MCF 10A (cell line): ENCODE data around the gene CBFA2T3. TPM values are rescaled to one million over a fixed set of nuclear protein-coding genes. Genes with fewer than 3 reads are reported as not detected.

Experiments used
- BruUV-seq: library from RNA; stranded (reverse); fragments of 400-500 nt; replicated peaks from 2 replicates; lab custom pipeline; 2021; lab: Mats Ljungman, UMichigan
- CTCF ChIA-PET: fragments of 300-600 bp; sonication (Branson Sonifier 250); formaldehyde crosslinking; extraction: SDS; loops from one replicate; lab custom pipeline; 2021; ENCODE audit warnings: antibody characterized with exemption, inconsistent platforms; lab: Yijun Ruan, JAX
- POLR2A ChIA-PET: fragments of 300-600, 350-650 bp; sonication (Branson Sonifier 250); formaldehyde crosslinking; extraction: SDS; loops from one replicate; lab custom pipeline; 2020; ENCODE audit warnings: antibody characterized with exemption, inconsistent platforms; lab: Yijun Ruan, JAX
- DNase-seq: peaks from one replicate; pipeline ENCODE4 v3.0.0-alpha.2; 2018; ENCODE audit not compliant: unreplicated experiment
- H3K27ac Mint-ChIP-seq: one replicate; pipeline ENCODE4 v1.8.0; 2022; ENCODE audit warnings: mild to moderate bottlenecking, low read depth, mixed read lengths; ENCODE audit not compliant: unreplicated experiment
- H3K27me3 Mint-ChIP-seq: one replicate; pipeline ENCODE4 v1.8.0; 2022; ENCODE audit warnings: mixed read lengths; ENCODE audit not compliant: insufficient read depth, unreplicated experiment
- H3K36me3 Mint-ChIP-seq: one replicate; pipeline ENCODE4 v1.8.0; 2022; ENCODE audit warnings: mild to moderate bottlenecking, moderate library complexity, mixed read lengths; ENCODE audit not compliant: insufficient read depth, unreplicated experiment
- H3K4me1 Mint-ChIP-seq: one replicate; pipeline ENCODE4 v1.8.0; 2022; ENCODE audit warnings: mixed read lengths; ENCODE audit not compliant: insufficient read depth, unreplicated experiment
- H3K4me3 Mint-ChIP-seq: one replicate; pipeline ENCODE4 v1.8.0; 2022; ENCODE audit warnings: mild to moderate bottlenecking, moderate library complexity, mixed read lengths; ENCODE audit not compliant: unreplicated experiment
- H3K9me3 Mint-ChIP-seq: one replicate; pipeline ENCODE4 v1.8.0; 2022; ENCODE audit warnings: mixed read lengths; ENCODE audit not compliant: unreplicated experiment
- CTCF ChIP-seq: fragments of 200-600 bp; IDR thresholded peaks from one replicate; pipeline ENCODE4 v1.8.0; 2022; ENCODE audit warnings: antibody characterized with exemption, mild to moderate bottlenecking; ENCODE audit not compliant: unreplicated experiment
- intact Hi-C: fragments of 100-400 bp; cut with micrococcal nuclease; formaldehyde crosslinking; loops from 2 replicates; pipeline ENCODE4 v1.14.1; 2022
- total RNA-seq: library from RNA; stranded (reverse); gene quantifications from 2 replicates; pipeline ENCODE4 v1.2.3, GENCODE V29; 2022

The CBFA2T3 gene
- total RNA-seq, 1 experiment from 2014 or later = not detected

GRCh38 chr16:88913001-88913612, 63.9 kb downstream of the CBFA2T3 start:
- BruUV-seq = no TSS peak
- H3K27me3 Mint-ChIP-seq = no peaks in the 10 kb centered on the region
- no peak for TF ChIP-seq CTCF
- POLR2A ChIA-PET = interaction anchor here (0.5 to 0.9 kb wide), 2 partner anchors 80 to 391 kb away, joined by 3 read pairs; no protein-coding TSS in a partner anchor
- no peak overlapping the region for H3K4me3 Mint-ChIP-seq
- intact Hi-C loops = no loop called here
- DNase-seq = no peak
- H3K36me3 Mint-ChIP-seq = no peaks in the 10 kb centered on the region
- CTCF ChIA-PET = no interaction called here
- no peaks in the 10 kb centered on the region for H3K9me3 Mint-ChIP-seq
- H3K4me1 Mint-ChIP-seq = peaks cover 5% of the 10 kb centered on the region
- no peak overlapping the region for H3K27ac Mint-ChIP-seq

- CTCF ChIA-PET = no interaction called here
- Mint-ChIP-seq H3K27ac (no peak overlapping the region), H3K36me3 (no peaks in the 10 kb centered on the region), H3K4me1 (peaks cover 6% of the 10 kb centered on the region), H3K27me3 (no peaks in the 10 kb centered on the region), H3K4me3 (no peak overlapping the region), H3K9me3 (no peaks in the 10 kb centered on the region)
- POLR2A ChIA-PET = interaction anchor here (0.5 to 0.9 kb wide), 2 partner anchors 79 to 390 kb away, joined by 3 read pairs; no protein-coding TSS in a partner anchor
- no peak for DNase-seq
- TF ChIP-seq CTCF = no peak
- BruUV-seq = no TSS peak
- intact Hi-C loops = no loop called here
Observed at GRCh38 chr16:88912556-88912955, 64.5 kb downstream of the CBFA2T3 start.

DNA sequence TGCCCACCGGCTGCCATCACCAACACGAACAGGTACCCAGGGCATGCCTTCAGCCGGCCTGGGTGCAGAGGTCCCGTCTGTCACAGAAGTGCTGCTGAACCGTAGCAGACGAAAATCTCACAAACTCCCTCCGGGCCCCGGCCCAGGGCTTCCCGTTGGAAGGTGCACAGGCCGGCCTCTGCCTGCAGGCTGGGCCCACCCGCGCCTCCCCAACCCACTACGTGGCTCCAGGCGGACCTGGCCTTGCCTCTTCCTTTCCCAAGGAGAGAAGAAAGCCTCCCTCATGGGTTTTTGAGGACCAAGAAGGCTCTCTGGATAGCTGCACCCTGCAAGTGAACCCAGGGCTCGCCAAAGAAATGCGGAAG, 65.1 kb downstream of the CBFA2T3 start:
- TF ChIP-seq CTCF = no peak
- Mint-ChIP-seq H3K36me3 (no peaks in the 10 kb centered on the region), H3K4me1 (peaks cover 5% of the 10 kb centered on the region), H3K27ac (no peak overlapping the region), H3K27me3 (no peaks in the 10 kb centered on the region), H3K4me3 (no peak overlapping the region), H3K9me3 (no peaks in the 10 kb centered on the region)
- DNase-seq = no peak
- intact Hi-C loops = no loop called here
- no TSS peak for BruUV-seq
- ChIA-PET POLR2A (no interaction called here), CTCF (no interaction called here)

GRCh38 chr16:88911136-88911945, 65.7 kb downstream of the CBFA2T3 start:
- no peak overlapping the region for H3K27ac Mint-ChIP-seq
- no peak overlapping the region for H3K4me3 Mint-ChIP-seq
- H3K36me3 Mint-ChIP-seq = no peaks in the 10 kb centered on the region
- ChIA-PET POLR2A (no interaction called here), CTCF (no interaction called here)
- H3K4me1 Mint-ChIP-seq = peaks cover 5% of the 10 kb centered on the region
- intact Hi-C loops = no loop called here
- no peaks in the 10 kb centered on the region for H3K27me3 Mint-ChIP-seq
- H3K9me3 Mint-ChIP-seq = no peaks in the 10 kb centered on the region
- no TSS peak for BruUV-seq
- no peak for TF ChIP-seq CTCF
- no peak for DNase-seq
